ENCODE data around the gene VKORC1L1.
"Not testable (repeated sequence)": the region's sequence is repeated elsewhere in the genome, so short reads cannot be mapped to it uniquely, and the experiment has no call there.

The VKORC1L1 gene

GRCh38 chr7:65871451-65871850 is 1.4 kb upstream of the VKORC1L1 start:
- not testable (repeated sequence) for H3K27me3 Mint-ChIP-seq; H3K36me3 Mint-ChIP-seq (ENCODE audit: low read depth); H3K4me3 Mint-ChIP-seq; H3K4me1 Mint-ChIP-seq (ENCODE audit: low read depth); H3K9me3 Mint-ChIP-seq; H3K27ac Mint-ChIP-seq

GRCh38 chr7:65873582-65874193 is 814 bp downstream of the VKORC1L1 start:
- not testable (repeated sequence) for H3K9me3 Mint-ChIP-seq; H3K4me1 Mint-ChIP-seq (ENCODE audit: low read depth); H3K36me3 Mint-ChIP-seq (ENCODE audit: low read depth); H3K27me3 Mint-ChIP-seq
- Mint-ChIP-seq H3K27ac (peak overlapping the region; percentile 80), H3K4me3 (peak overlapping the region; percentile 92)

- not testable (repeated sequence) for H3K9me3 Mint-ChIP-seq; H3K27me3 Mint-ChIP-seq; H3K36me3 Mint-ChIP-seq (ENCODE audit: low read depth); H3K4me3 Mint-ChIP-seq; H3K27ac Mint-ChIP-seq
- H3K4me1 Mint-ChIP-seq (ENCODE audit: low read depth): peaks cover 14% of the 10 kb centered on the region
These were observed 2.8 kb downstream of the VKORC1L1 start for GRCh38 chr7:65875715-65876114.

GRCh38 chr7:65879292-65880153 is 6.6 kb downstream of the VKORC1L1 start:
- H3K4me1 Mint-ChIP-seq (ENCODE audit: low read depth); H3K27ac Mint-ChIP-seq; H3K4me3 Mint-ChIP-seq; H3K9me3 Mint-ChIP-seq; H3K27me3 Mint-ChIP-seq: not testable (repeated sequence)
- peaks cover 18% of the 10 kb centered on the region for H3K36me3 Mint-ChIP-seq (ENCODE audit: low read depth)

- H3K27ac Mint-ChIP-seq, H3K4me3 Mint-ChIP-seq, H3K9me3 Mint-ChIP-seq, H3K27me3 Mint-ChIP-seq: not testable (repeated sequence)
- Mint-ChIP-seq H3K36me3 (ENCODE audit: low read depth) (peaks cover 25% of the 10 kb centered on the region), H3K4me1 (ENCODE audit: low read depth) (peaks cover 10% of the 10 kb centered on the region)
These were observed 7.4 kb downstream of the VKORC1L1 start for GRCh38 chr7:65880242-65880641.

- peaks cover 39% of the 10 kb centered on the region for H3K36me3 Mint-ChIP-seq (ENCODE audit: low read depth)
- not testable (repeated sequence) for H3K4me1 Mint-ChIP-seq (ENCODE audit: low read depth); H3K9me3 Mint-ChIP-seq; H3K27ac Mint-ChIP-seq; H3K27me3 Mint-ChIP-seq; H3K4me3 Mint-ChIP-seq
These were observed 12.1 kb downstream of the VKORC1L1 start for GRCh38 chr7:65884983-65885382.

- H3K27ac Mint-ChIP-seq; H3K9me3 Mint-ChIP-seq; H3K27me3 Mint-ChIP-seq; H3K4me1 Mint-ChIP-seq (ENCODE audit: low read depth); H3K4me3 Mint-ChIP-seq: not testable (repeated sequence)
- H3K36me3 Mint-ChIP-seq (ENCODE audit: low read depth): peaks cover 38% of the 10 kb centered on the region
These were observed 12.7 kb downstream of the VKORC1L1 start for GRCh38 chr7:65885533-65885932.

- not testable (repeated sequence) for H3K27ac Mint-ChIP-seq; H3K27me3 Mint-ChIP-seq; H3K4me3 Mint-ChIP-seq; H3K4me1 Mint-ChIP-seq (ENCODE audit: low read depth); H3K9me3 Mint-ChIP-seq
- peaks cover 51% of the 10 kb centered on the region for H3K36me3 Mint-ChIP-seq (ENCODE audit: low read depth)
These were observed 15.7 kb downstream of the VKORC1L1 start for GRCh38 chr7:65888434-65889156.

GRCh38 chr7:65889722-65890121 is 16.8 kb downstream of the VKORC1L1 start:
- not testable (repeated sequence) for H3K27ac Mint-ChIP-seq; H3K27me3 Mint-ChIP-seq; H3K4me3 Mint-ChIP-seq; H3K4me1 Mint-ChIP-seq (ENCODE audit: low read depth); H3K9me3 Mint-ChIP-seq
- H3K36me3 Mint-ChIP-seq (ENCODE audit: low read depth): peaks cover 40% of the 10 kb centered on the region

- Mint-ChIP-seq H3K27ac (no peak overlapping the region), H3K4me1 (ENCODE audit: low read depth) (peaks cover 3% of the 10 kb centered on the region), H3K4me3 (no peak overlapping the region), H3K9me3 (no peaks in the 10 kb centered on the region), H3K27me3 (no peaks in the 10 kb centered on the region), H3K36me3 (ENCODE audit: low read depth) (peaks cover 28% of the 10 kb centered on the region)
These were observed 19.3 kb downstream of the VKORC1L1 start for GRCh38 chr7:65892161-65892560.

GRCh38 chr7:65892835-65893234 is 20.0 kb downstream of the VKORC1L1 start:
- Mint-ChIP-seq H3K27ac (no peak overlapping the region), H3K9me3 (no peaks in the 10 kb centered on the region), H3K4me1 (ENCODE audit: low read depth) (peaks cover 3% of the 10 kb centered on the region), H3K4me3 (no peak overlapping the region), H3K27me3 (no peaks in the 10 kb centered on the region), H3K36me3 (ENCODE audit: low read depth) (peaks cover 31% of the 10 kb centered on the region)

GRCh38 chr7:65896279-65896870 is 23.5 kb downstream of the VKORC1L1 start:
- Mint-ChIP-seq H3K4me3 (no peak overlapping the region), H3K27ac (no peak overlapping the region), H3K36me3 (ENCODE audit: low read depth) (peaks cover 37% of the 10 kb centered on the region), H3K27me3 (no peaks in the 10 kb centered on the region), H3K9me3 (peaks cover 5% of the 10 kb centered on the region), H3K4me1 (ENCODE audit: low read depth) (peaks cover 3% of the 10 kb centered on the region)

- H3K9me3 Mint-ChIP-seq; H3K4me3 Mint-ChIP-seq; H3K4me1 Mint-ChIP-seq (ENCODE audit: low read depth); H3K27me3 Mint-ChIP-seq; H3K27ac Mint-ChIP-seq: not testable (repeated sequence)
- H3K36me3 Mint-ChIP-seq (ENCODE audit: low read depth): peaks cover 37% of the 10 kb centered on the region
These were observed 24.4 kb downstream of the VKORC1L1 start for GRCh38 chr7:65897289-65897688.

- peaks cover 14% of the 10 kb centered on the region for H3K9me3 Mint-ChIP-seq
- H3K27me3 Mint-ChIP-seq; H3K4me1 Mint-ChIP-seq (ENCODE audit: low read depth); H3K4me3 Mint-ChIP-seq; H3K27ac Mint-ChIP-seq: not testable (repeated sequence)
- peaks cover 41% of the 10 kb centered on the region for H3K36me3 Mint-ChIP-seq (ENCODE audit: low read depth)
These were observed 26.0 kb downstream of the VKORC1L1 start for GRCh38 chr7:65898677-65899447.

All from stimulated activated naive CD8-positive, alpha-beta T cell treated with anti-CD3 and anti-CD28 coated beads, Interleukin-15, Interleukin-2, amounts not matched to agents 100 ng/mL and 50 ng/mL, for 24 hours (primary cell).